Activated naive CD4-positive, alpha-beta T cell treated with anti-CD3 and anti-CD28 coated beads, Interleukin-2, amount 50 U/mL, for 24 hours (primary cell): Measurements from ENCODE around the gene ANO2.
"Not testable (repeated sequence)": the region's sequence is repeated elsewhere in the genome, so short reads cannot be mapped to it uniquely, and the experiment has no call there.

Source experiments
- H3K27ac Mint-ChIP-seq: one replicate; pipeline ENCODE4 v1.8.0; 2021; ENCODE audit warnings: mild to moderate bottlenecking, mixed read lengths
- H3K27me3 Mint-ChIP-seq: one replicate; pipeline ENCODE4 v1.8.0; 2021; ENCODE audit warnings: mixed read lengths
- H3K36me3 Mint-ChIP-seq: one replicate; pipeline ENCODE4 v1.8.0; 2021; ENCODE audit warnings: mixed read lengths
- H3K4me1 Mint-ChIP-seq: one replicate; pipeline ENCODE4 v1.8.0; 2021; ENCODE audit warnings: mixed read lengths
- H3K4me3 Mint-ChIP-seq: one replicate; pipeline ENCODE4 v1.8.0; 2021; ENCODE audit warnings: mild to moderate bottlenecking, mixed read lengths
- H3K9me3 Mint-ChIP-seq: one replicate; pipeline ENCODE4 v1.8.0; 2021; ENCODE audit warnings: mixed read lengths

The ANO2 gene

DNA sequence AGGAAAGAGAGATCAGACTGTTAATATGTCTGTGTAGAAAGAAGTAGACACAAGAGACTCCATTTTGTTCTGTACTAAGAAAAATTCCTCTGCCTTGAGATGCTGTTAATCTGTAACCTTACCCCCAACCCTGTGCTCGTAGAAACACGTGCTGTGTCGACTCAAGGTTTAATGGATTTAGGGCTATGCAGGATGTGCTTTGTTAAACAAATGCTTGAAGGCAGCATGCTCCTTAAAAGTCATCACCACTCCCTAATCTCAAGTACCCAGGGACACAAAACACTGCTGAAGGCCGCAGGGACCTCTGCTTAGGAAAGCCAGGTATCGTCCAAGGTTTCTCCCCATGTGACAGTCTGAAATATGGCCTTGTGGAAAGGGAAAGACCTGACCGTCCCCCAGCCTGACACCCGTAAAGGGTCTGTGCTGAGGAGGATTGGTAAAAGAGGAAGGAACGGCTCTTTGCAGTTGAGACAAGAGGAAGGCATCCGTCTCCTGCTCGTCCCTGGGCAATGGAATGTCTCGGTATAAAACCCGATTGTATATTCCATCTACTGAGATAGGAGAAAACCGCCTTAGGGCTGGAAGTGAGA, 407.9 kb downstream of the ANO2 start:
- not testable (repeated sequence) for H3K27ac Mint-ChIP-seq, H3K4me1 Mint-ChIP-seq, H3K9me3 Mint-ChIP-seq, H3K4me3 Mint-ChIP-seq, H3K36me3 Mint-ChIP-seq
- H3K27me3 Mint-ChIP-seq, result peaks cover 12% of the 10 kb centered on the region

DNA sequence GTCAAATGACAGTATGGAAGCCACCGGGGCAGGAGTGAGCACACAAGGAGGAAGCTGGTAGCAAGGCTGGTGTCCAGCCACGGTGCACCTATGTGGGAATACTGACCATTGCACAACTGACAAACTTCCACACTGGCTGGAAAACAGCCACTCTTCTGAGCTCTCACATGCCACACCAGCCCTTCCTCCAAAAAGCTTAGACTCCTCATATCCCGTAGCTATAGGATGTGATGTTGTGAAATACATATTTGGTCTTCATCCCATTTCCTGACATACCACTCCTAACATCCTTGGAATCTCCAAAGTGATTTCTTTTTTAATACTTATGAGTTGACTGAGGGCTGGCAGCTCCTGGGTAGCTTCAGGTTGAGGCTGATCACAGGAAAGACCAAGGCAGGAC, 409.5 kb downstream of the ANO2 start:
- H3K27ac Mint-ChIP-seq, result no peak overlapping the region
- H3K27me3 Mint-ChIP-seq, result peaks cover 14% of the 10 kb centered on the region
- H3K9me3 Mint-ChIP-seq, result no peaks in the 10 kb centered on the region
- no peaks in the 10 kb centered on the region for H3K36me3 Mint-ChIP-seq
- H3K4me1 Mint-ChIP-seq, result no peaks in the 10 kb centered on the region
- H3K4me3 Mint-ChIP-seq, result no peak overlapping the region

DNA sequence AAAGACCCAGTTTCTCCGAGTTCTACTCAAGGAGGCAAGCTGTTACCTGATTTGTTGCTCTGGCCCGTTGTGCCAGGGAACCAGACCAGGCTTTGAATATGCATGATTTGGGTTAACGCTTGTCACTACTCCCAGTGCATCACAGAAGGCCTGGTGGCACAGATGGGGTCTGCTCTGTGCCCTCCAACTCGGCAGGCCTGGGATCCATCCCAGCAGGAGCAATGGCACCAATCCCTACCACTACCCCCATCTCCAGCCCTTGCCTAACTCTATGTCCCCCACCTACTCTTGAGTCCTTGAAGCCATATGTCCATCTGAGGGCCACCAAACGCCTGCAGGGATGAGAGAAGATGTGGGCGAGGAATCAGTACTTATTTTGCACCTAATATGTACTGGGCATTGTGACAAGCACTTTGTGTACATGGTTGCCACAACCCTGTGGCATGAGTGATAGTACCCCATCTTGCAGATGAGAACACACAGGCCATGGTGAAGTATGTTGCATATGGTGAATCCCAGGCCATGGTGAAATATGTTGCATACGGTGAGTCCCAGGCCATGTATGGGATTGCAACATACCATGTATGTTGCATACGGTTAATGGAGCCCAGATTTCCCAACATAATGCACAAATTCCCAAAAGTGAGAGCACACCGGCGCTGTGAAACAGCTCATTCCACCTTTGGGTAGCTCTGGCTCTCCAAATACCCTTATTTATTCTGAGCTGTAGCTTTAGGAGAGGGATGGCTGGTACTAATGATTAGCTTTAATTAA, 410.4 kb downstream of the ANO2 start:
- peaks cover 14% of the 10 kb centered on the region for H3K27me3 Mint-ChIP-seq
- H3K4me3 Mint-ChIP-seq, result no peak overlapping the region
- no peaks in the 10 kb centered on the region for H3K9me3 Mint-ChIP-seq
- no peak overlapping the region for H3K27ac Mint-ChIP-seq
- no peaks in the 10 kb centered on the region for H3K36me3 Mint-ChIP-seq
- H3K4me1 Mint-ChIP-seq, result no peaks in the 10 kb centered on the region

DNA sequence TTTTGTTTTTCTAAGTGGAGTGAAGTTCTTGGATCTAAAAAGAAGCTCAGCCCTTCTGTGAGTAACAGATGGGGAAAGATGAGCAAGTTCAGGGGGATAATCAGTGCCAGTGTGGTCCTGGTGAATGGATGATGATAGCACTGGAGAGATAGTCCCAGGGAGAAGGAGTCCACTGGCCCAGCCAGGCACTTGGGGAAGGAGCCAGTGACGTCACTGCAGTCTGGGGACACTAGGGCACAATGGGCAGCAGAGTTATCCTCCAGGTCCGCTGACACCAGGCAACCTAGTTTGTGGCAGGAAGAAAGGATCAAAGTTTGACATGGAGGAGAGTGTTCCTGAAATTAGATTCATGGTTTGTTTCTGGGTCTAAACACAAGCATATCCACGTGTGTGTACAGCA, 411.7 kb downstream of the ANO2 start:
- Mint-ChIP-seq H3K36me3 (no peaks in the 10 kb centered on the region), H3K27ac (no peak overlapping the region), H3K9me3 (no peaks in the 10 kb centered on the region), H3K4me1 (no peaks in the 10 kb centered on the region), H3K27me3 (peaks cover 13% of the 10 kb centered on the region), H3K4me3 (no peak overlapping the region)

DNA sequence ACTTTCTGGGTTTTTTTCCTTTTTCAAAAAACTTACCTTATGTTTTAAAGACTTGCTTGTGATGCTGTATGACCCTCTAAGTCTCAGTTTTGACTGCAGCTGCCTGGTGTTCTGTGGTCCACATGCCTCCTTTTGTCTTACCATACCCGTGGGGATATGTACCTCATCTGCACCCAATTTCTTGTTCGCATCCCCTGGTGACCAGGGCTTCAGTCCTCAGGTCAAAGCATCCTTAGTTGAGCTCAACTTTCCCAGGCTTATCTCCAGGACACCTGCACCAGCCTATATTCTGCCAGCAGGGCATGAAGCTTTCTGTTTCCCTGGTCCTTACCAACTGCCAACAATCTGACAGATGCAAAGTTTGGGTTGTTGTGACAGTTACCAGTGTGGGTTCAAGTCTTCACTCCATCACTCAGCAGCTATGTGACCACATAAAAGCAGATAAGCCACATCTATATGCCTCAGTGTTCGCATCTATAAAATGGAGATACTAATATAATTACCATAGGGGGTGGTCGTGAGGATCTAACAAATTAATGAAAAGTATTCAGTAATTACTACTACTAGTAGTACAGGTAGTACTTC, 419.2 kb downstream of the ANO2 start:
- H3K27ac Mint-ChIP-seq, result no peak overlapping the region
- H3K4me1 Mint-ChIP-seq, result no peaks in the 10 kb centered on the region
- no peak overlapping the region for H3K4me3 Mint-ChIP-seq
- H3K27me3 Mint-ChIP-seq, result peaks cover under 1% of the 10 kb centered on the region
- H3K9me3 Mint-ChIP-seq, result no peaks in the 10 kb centered on the region
- no peaks in the 10 kb centered on the region for H3K36me3 Mint-ChIP-seq

DNA sequence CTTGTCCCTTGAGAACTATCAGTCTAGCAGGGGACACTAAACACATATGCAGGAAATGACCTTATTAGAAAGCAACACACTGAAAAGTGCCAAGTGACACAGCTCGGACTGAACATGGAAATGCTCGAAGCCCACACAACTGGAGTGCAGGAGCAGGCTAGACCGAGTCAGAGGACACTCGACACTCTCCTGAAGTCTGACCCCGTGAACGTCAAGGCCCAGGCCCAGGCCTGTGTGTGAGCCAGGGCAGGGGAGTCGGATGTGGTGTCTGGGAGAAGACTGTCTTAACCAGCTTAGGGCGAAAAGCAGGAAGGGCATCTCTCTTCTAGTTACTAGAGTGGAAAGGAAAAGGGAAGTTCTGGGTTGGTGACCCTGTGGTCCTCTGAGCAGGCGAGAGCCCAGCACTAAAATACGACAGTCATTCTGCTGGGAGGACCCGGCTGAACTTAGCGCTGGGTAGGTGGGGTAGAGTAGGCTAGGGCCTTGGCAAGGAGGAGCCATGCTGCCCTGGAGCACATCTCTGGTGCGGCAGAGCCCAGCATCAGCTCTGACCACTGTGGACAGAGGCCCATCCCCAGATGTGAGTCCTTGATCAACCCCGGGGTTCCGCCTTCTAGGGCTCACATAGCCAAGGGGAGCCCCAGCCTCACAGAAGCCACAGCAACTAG, 420.2 kb downstream of the ANO2 start:
- Mint-ChIP-seq H3K4me3 (no peak overlapping the region), H3K27ac (no peak overlapping the region), H3K36me3 (no peaks in the 10 kb centered on the region), H3K9me3 (no peaks in the 10 kb centered on the region), H3K4me1 (no peaks in the 10 kb centered on the region), H3K27me3 (no peaks in the 10 kb centered on the region)

DNA sequence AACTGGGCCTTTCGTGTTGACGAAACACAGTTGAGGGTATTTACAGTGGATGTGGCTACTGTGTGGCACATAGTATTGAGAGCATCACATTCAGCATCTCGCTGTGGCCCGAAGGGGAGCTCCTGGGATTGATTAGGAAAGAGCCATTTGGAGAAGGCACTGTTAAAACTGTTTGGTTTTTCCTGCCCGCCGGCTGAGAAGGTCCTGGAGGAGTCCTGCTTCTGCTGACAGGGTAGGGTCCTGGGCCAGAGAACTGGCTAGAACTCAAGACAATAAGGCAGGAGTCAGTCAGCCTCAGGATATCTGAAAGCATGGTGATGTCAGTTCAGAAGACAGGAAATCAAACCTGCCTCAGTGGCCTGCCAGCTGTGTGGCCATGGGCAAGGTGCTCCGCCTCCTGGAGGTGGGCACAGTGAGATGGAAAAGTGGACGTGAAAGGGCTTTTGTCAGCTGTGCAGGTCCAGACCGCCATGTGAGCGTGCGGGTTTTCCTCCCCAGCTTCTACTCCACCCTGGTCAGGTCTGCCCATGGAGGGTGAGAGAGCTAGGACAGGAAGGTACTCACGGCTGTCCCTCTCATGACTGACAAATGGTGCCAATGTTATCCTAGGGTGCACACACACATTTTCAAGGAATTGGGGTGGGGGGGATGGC, 420.8 kb downstream of the ANO2 start:
- no peaks in the 10 kb centered on the region for H3K4me1 Mint-ChIP-seq
- H3K27me3 Mint-ChIP-seq, result no peaks in the 10 kb centered on the region
- H3K36me3 Mint-ChIP-seq, result no peaks in the 10 kb centered on the region
- H3K9me3 Mint-ChIP-seq, result no peaks in the 10 kb centered on the region
- no peak overlapping the region for H3K27ac Mint-ChIP-seq
- no peak overlapping the region for H3K4me3 Mint-ChIP-seq

DNA sequence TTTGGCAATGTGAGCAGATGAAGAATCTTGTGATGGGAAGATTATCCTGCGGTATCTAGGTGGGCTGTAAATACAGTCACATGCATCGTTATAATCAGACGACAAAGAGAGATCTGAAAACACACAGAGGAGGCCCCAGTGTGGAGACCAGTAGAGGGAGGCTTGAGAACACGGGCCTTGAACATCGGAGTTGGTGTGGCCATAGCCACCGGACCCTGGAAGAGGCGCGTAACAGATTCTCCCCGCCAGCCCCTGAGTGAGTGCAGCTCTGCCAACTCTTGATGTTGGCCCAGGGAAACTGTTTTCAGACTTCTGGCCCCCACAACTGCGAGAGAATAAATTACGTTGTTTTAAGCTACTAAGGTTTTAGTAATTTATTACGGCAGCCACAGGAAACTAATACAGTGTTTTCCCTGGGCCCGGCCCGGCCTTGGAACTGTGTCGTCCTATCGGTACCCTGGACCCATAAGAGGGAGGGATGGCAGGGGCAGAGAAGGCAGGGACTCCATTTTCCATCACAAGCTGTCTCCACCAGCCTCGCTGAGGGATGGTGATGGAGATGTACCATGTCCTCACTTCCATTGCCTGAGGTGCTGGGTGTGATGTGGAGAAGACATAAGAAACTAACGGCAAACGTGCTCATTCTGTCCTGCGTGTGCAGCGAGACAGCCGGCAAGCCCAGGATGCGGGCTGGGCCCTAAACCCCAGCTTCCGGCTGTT, 421.5 kb downstream of the ANO2 start:
- Mint-ChIP-seq H3K36me3 (no peaks in the 10 kb centered on the region), H3K27me3 (no peaks in the 10 kb centered on the region), H3K9me3 (no peaks in the 10 kb centered on the region), H3K4me3 (no peak overlapping the region), H3K27ac (no peak overlapping the region), H3K4me1 (no peaks in the 10 kb centered on the region)

DNA sequence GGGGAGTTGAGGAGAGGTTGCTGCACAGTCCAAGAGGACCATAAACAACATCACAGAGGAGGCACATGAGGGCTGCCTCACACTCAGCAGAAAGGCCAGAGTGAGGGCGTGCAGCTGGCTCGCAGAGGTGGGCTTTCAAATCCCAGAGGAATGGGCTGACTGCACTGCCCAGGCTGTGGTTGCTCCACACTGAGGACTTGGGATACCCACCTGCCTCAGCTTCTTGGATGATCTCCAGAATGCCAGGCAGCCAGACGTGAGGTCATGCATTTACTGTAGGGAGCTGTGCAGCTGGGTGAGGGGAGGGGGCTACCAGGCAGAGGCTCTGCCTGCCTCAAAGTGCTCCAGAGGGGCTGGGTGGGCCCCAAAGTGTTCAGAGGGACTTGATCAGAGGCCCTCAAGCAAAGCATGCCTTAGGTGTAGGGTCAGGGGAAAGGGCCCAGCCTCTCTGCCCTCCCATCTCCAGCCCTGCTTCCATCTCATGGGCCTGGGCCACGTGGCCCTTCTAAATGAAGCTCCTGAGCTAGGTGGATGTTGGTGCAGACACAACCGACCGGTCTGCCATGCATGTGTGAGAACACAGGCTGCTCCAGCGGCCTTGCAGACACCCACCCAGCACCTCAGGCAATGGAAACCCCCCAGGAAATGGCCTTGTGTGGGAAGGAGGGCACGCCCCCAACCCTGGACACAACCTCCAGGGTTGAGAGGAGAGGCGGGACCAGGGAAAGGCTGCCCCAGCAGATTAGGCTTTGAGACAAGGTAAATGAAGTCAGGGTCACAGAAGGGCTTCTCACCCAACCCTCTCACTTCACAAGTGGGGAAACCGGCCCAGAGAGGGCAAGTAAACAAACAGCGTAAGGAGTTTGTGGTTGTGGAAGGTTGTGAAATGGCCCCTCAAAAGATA, 422.4 kb downstream of the ANO2 start:
- Mint-ChIP-seq H3K4me1 (no peaks in the 10 kb centered on the region), H3K27ac (no peak overlapping the region), H3K36me3 (no peaks in the 10 kb centered on the region), H3K9me3 (no peaks in the 10 kb centered on the region), H3K4me3 (no peak overlapping the region), H3K27me3 (no peaks in the 10 kb centered on the region)

DNA sequence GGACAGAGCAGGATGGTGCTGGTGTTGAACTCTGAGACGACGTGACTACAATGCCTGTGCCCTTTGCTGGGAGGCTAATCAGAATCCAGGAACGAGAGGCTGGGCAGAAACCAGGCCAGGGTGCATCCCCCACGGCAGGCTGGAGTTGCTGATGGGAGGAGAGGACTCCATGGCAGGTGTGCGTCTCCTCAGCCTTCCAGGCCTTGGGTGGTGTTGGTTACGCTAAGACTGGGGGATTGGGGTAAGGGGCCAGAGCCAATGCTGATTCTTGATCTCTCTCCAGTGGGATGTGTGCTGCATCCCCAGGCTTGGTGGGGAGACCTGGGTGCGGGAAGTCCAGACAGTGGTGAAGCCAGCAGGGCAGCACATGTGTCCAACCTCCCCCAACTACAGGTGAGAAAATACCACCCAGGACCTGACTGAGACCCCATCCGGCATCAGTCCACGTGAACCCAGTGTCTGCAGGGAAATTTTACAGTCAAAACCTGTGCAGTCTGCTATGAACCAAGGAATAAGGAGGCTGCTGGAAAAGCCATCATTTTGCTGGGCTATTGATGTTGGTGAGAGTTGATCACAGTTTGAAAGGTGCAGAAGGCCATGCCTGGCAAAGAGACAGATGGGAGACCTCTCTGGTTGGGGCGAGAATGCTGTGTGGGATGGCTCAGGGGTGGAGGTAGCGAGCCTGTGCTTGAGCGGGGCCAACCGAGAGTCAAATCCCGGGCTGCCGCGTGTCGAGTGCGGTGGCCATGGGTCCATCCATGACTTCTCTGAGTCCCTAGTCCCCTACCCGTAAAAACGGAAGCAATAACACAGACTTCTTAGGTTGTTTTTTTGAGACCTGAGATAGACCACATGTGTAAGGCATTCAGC, 423.4 kb downstream of the ANO2 start:
- H3K4me1 Mint-ChIP-seq, result no peaks in the 10 kb centered on the region
- no peaks in the 10 kb centered on the region for H3K36me3 Mint-ChIP-seq
- no peak overlapping the region for H3K4me3 Mint-ChIP-seq
- H3K27me3 Mint-ChIP-seq, result no peaks in the 10 kb centered on the region
- no peaks in the 10 kb centered on the region for H3K9me3 Mint-ChIP-seq
- no peak overlapping the region for H3K27ac Mint-ChIP-seq

DNA sequence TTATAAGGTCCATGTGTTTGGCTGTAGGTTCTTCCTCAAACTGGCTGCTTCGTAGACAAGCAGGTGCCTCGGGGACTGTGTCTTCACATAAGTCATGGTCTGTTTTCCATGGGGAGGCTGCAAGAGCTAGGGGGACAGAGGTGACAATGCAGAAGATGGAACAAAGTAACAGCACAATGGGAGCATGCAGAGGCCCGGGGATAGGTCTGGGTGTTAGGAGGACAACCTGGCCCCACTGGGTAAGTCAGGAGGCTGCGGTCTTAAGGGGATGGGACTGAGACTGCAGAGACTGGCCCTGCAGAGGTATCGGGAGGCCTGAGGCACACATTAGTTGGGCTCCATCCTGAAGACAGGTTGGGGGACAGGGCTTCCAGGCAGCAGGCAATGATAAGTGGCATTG, 424.2 kb downstream of the ANO2 start:
- H3K27ac Mint-ChIP-seq, result no peak overlapping the region
- H3K4me1 Mint-ChIP-seq, result no peaks in the 10 kb centered on the region
- H3K27me3 Mint-ChIP-seq, result no peaks in the 10 kb centered on the region
- no peaks in the 10 kb centered on the region for H3K9me3 Mint-ChIP-seq
- no peaks in the 10 kb centered on the region for H3K36me3 Mint-ChIP-seq
- H3K4me3 Mint-ChIP-seq, result no peak overlapping the region

DNA sequence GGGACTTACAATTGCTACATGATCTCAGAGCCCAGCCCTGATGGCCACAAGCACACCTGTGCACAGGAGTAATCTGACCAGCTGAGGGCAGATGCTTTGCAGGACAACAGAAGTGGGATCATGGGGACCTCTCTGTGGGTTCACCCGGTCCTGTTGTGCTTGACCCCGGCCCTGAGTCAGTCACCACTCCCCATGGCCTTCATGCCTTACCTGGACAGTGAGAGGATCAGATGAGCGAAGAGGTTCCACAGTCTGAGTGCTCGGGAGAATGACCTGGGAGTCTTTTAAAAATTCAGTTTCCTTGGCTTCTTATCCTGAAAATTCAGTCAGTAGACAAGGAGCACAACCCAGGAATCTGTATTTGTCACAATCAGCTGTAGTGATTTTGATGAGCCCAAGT, 425.0 kb downstream of the ANO2 start:
- Mint-ChIP-seq H3K4me3 (no peak overlapping the region), H3K27ac (no peak overlapping the region), H3K4me1 (no peaks in the 10 kb centered on the region), H3K27me3 (no peaks in the 10 kb centered on the region), H3K36me3 (no peaks in the 10 kb centered on the region), H3K9me3 (no peaks in the 10 kb centered on the region)

DNA sequence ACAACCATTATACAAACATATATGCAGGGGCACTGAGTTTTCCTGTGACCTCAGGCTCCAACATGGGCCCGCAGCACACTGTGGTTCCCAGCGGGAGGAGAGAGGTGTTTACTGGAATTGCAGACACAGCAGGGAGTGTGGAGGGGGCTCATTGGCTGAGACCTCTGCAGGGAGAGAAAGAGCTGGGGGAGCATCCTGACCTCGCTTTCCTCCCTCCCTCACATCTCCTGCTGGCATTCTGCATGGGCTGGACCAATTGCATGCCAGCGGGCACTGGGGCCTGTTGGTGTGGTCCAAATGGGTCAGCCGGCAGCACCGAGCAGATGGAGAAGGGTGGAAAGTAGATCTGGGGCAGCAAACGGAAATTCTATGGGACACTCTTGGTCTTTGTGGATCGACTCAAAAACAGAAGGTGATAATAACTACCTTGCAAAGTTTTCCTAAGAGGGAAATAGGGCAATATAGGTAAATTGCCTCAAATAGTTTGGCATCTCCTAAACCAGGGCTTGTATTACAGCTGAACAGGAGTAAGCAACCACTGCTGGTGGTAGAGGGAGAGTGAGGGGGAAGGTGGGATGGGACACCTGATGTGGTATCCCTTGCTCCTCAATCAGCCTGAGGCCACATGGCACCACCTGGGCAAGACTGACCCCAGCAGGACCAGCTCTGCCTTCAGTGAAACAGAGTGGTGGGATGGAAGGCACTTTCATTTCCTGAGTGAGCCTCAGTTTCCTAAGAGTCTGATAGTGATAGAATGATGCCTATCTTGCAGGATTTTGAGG, 426.3 kb downstream of the ANO2 start:
- no peak overlapping the region for H3K27ac Mint-ChIP-seq
- H3K4me3 Mint-ChIP-seq, result no peak overlapping the region
- H3K36me3 Mint-ChIP-seq, result no peaks in the 10 kb centered on the region
- no peaks in the 10 kb centered on the region for H3K27me3 Mint-ChIP-seq
- no peaks in the 10 kb centered on the region for H3K4me1 Mint-ChIP-seq
- H3K9me3 Mint-ChIP-seq, result no peaks in the 10 kb centered on the region
